IMR-90 (cell line): Measurements from ENCODE around the gene ITPR2. TPM values are rescaled to one million over a fixed set of nuclear protein-coding genes. Genes with fewer than 3 reads are reported as not detected.

Source experiments
- ATAC-seq: fragments of 200-7000 bp; cut with Tn5 transposase; 2 replicates; pipeline ENCODE4 v1.9.1; 2020; ENCODE audit warnings: low read depth, mild to moderate bottlenecking, moderate library complexity
- BruUV-seq: library from RNA; stranded (reverse); fragments of 400-500 nt; replicated peaks from 2 replicates; lab custom pipeline; 2021; lab: Mats Ljungman, UMichigan
- CTCF ChIA-PET: fragments of 300-600 bp; formaldehyde crosslinking; extraction: SDS; loops from one replicate; lab custom pipeline; 2021; ENCODE audit warnings: antibody characterized with exemption; lab: Yijun Ruan, JAX
- POLR2A ChIA-PET: fragments of 300-600 bp; sonication (Branson Sonifier 250); formaldehyde crosslinking; loops from one replicate; lab custom pipeline; 2022; ENCODE audit warnings: antibody characterized with exemption; ENCODE audit not compliant: unreplicated experiment; lab: Charles Lee
- DNase-seq: peaks from one replicate; pipeline ENCODE4 v3.0.0; 2013
- H2AFZ ChIP-seq: replicated peaks from 2 replicates; pipeline ENCODE3; 2013; ENCODE audit warnings: low read length, mild to moderate bottlenecking; ENCODE audit not compliant: poor library complexity
- H2AK5ac ChIP-seq: 2 replicates; pipeline ENCODE4 v1.6.1; 2013; ENCODE audit warnings: low read depth, low read length, inconsistent platforms
- H2AK9ac ChIP-seq: replicated peaks from 2 replicates; pipeline ENCODE3; 2013; ENCODE audit warnings: mild to moderate bottlenecking, low read depth, low read length, moderate library complexity; ENCODE audit not compliant: poor library complexity
- H2BK120ac ChIP-seq: 2 replicates; pipeline ENCODE4 v1.6.1; 2013; ENCODE audit warnings: low read depth, low read length, inconsistent platforms
- H2BK15ac ChIP-seq: 3 replicates; pipeline ENCODE4 v1.6.1; 2013; ENCODE audit warnings: low read depth, low read length, inconsistent platforms
- H2BK20ac ChIP-seq: 2 replicates; pipeline ENCODE4 v1.6.1; 2013; ENCODE audit warnings: low read depth, mild to moderate bottlenecking, inconsistent platforms, low read length, moderate library complexity
- H2BK5ac ChIP-seq: 2 replicates; pipeline ENCODE4 v1.6.1; 2013; ENCODE audit warnings: mild to moderate bottlenecking, low read depth, low read length, inconsistent platforms; ENCODE audit not compliant: poor library complexity, severe bottlenecking
- H3K14ac ChIP-seq: replicated peaks from 2 replicates; pipeline ENCODE4 v1.6.1; 2013; ENCODE audit warnings: low read depth, low read length, inconsistent platforms
- H3K18ac ChIP-seq: 2 replicates; pipeline ENCODE4 v1.6.1; 2013; ENCODE audit warnings: low read depth, low read length, control low read depth
- H3K23ac ChIP-seq: 2 replicates; pipeline ENCODE4 v1.6.1; 2013; ENCODE audit warnings: low read depth, low read length, inconsistent platforms
- H3K27ac ChIP-seq: 2 replicates; pipeline ENCODE4 v1.5.1; 2013; ENCODE audit warnings: mild to moderate bottlenecking, control low read depth, low read length; ENCODE audit not compliant: insufficient read depth
- H3K27me3 ChIP-seq: 2 replicates; pipeline ENCODE4 v1.6.1; 2013; ENCODE audit warnings: low read length; ENCODE audit not compliant: control insufficient read depth, insufficient read depth
- H3K36me3 ChIP-seq: 2 replicates; pipeline ENCODE4 v1.6.1; 2013; ENCODE audit warnings: low read length, mixed read lengths; ENCODE audit not compliant: control insufficient read depth, insufficient read depth
- H3K4ac ChIP-seq: 2 replicates; pipeline ENCODE4 v1.6.1; 2013; ENCODE audit warnings: low read depth, low read length, inconsistent platforms
- H3K4me1 ChIP-seq: 2 replicates; pipeline ENCODE4 v1.6.1; 2013; ENCODE audit warnings: low read length, mixed read lengths; ENCODE audit not compliant: control insufficient read depth, insufficient read depth
- H3K4me2 ChIP-seq: 2 replicates; pipeline ENCODE4 v1.6.1; 2013; ENCODE audit warnings: low read depth, mild to moderate bottlenecking, control low read depth, low read length, moderate library complexity
- H3K4me3 ChIP-seq: 2 replicates; pipeline ENCODE4 v1.5.1; 2013; ENCODE audit warnings: low read depth, mild to moderate bottlenecking, control low read depth, low read length, moderate library complexity; ENCODE audit not compliant: insufficient read depth
- H3K56ac ChIP-seq: 2 replicates; pipeline ENCODE4 v1.6.1; 2013; ENCODE audit warnings: low read length, inconsistent platforms; ENCODE audit not compliant: insufficient read depth; ENCODE audit errors: extremely low read depth
- H3K79me1 ChIP-seq, 2 experiments: 2 replicates each; pipeline ENCODE4 v1.6.1; 2013; ENCODE audit warnings: low read length in 2 of 2, inconsistent platforms in 1 of 2, low read depth in 1 of 2
- H3K9ac ChIP-seq: 2 replicates; pipeline ENCODE4 v1.6.1; 2013; ENCODE audit warnings: low read depth, low read length, control low read depth
- H3K9me1 ChIP-seq: 2 replicates; pipeline ENCODE4 v1.6.1; 2013; ENCODE audit warnings: low read length, inconsistent platforms; ENCODE audit not compliant: insufficient read depth
- H3K9me3 ChIP-seq: 2 replicates; pipeline ENCODE4 v1.6.1; 2013; ENCODE audit warnings: low read length; ENCODE audit not compliant: control insufficient read depth, insufficient read depth
- H4K20me1 ChIP-seq: 2 replicates; pipeline ENCODE4 v1.6.1; 2013; ENCODE audit warnings: low read length, inconsistent platforms; ENCODE audit not compliant: insufficient read depth
- H4K5ac ChIP-seq: 2 replicates; pipeline ENCODE4 v1.6.1; 2013; ENCODE audit warnings: mild to moderate bottlenecking, low read depth, low read length, control low read depth
- H4K8ac ChIP-seq, 2 experiments: 2 replicates each; pipeline ENCODE4 v1.6.1; 2013; ENCODE audit warnings: low read depth in 2 of 2, low read length in 2 of 2, control low read depth in 1 of 2, inconsistent platforms in 1 of 2
- H4K91ac ChIP-seq: 2 replicates; pipeline ENCODE4 v1.6.1; 2013; ENCODE audit warnings: low read depth, low read length, inconsistent platforms; ENCODE audit not compliant: insufficient read depth
- BHLHE40 ChIP-seq: fragments of 150-350 bp; IDR thresholded peaks from 2 replicates; pipeline ENCODE4 v1.6.1; 2016; ENCODE audit warnings: mild to moderate bottlenecking, low read depth, low read length
- CEBPB ChIP-seq: IDR thresholded peaks from 2 replicates; pipeline ENCODE4 v1.6.1; 2012; ENCODE audit warnings: low read depth, low read length, improper control_type of control experiment
- CHD1 ChIP-seq: IDR thresholded peaks from 2 replicates; pipeline ENCODE4 v1.6.1; 2012; ENCODE audit warnings: low read depth, low read length, improper control_type of control experiment
- ELK1 ChIP-seq: fragments of 150-350 bp; IDR thresholded peaks from 2 replicates; pipeline ENCODE4 v1.6.1; 2016; ENCODE audit warnings: low read depth, mild to moderate bottlenecking, low read length, moderate library complexity, borderline replicate concordance
- FOS ChIP-seq: fragments of 150-350 bp; IDR thresholded peaks from 2 replicates; pipeline ENCODE4 v1.6.1; 2016; ENCODE audit warnings: low read depth, low read length
- MAFK ChIP-seq: IDR thresholded peaks from 2 replicates; pipeline ENCODE4 v1.6.1; 2012; ENCODE audit warnings: low read depth, low read length, improper control_type of control experiment
- MAZ ChIP-seq: IDR thresholded peaks from 2 replicates; pipeline ENCODE4 v1.6.1; 2012; ENCODE audit warnings: low read depth, mild to moderate bottlenecking, low read length, improper control_type of control experiment, moderate library complexity, borderline replicate concordance
- MXI1 ChIP-seq: IDR thresholded peaks from 2 replicates; pipeline ENCODE4 v1.6.1; 2012; ENCODE audit warnings: low read depth, mild to moderate bottlenecking, low read length, moderate library complexity, borderline replicate concordance
- NFE2L2 ChIP-seq: fragments of 150-350 bp; IDR thresholded peaks from 2 replicates; pipeline ENCODE4 v1.6.1; 2016; ENCODE audit warnings: low read depth, mild to moderate bottlenecking, low read length
- POLR2A ChIP-seq: IDR thresholded peaks from 2 replicates; pipeline ENCODE4 v1.6.1; 2012; ENCODE audit warnings: mild to moderate bottlenecking, low read depth, low read length
- RAD21 ChIP-seq: IDR thresholded peaks from 2 replicates; pipeline ENCODE4 v1.6.1; 2012; ENCODE audit warnings: low read length, improper control_type of control experiment
- RCOR1 ChIP-seq: IDR thresholded peaks from 2 replicates; pipeline ENCODE4 v1.6.1; 2012; ENCODE audit warnings: mild to moderate bottlenecking, low read length, improper control_type of control experiment; ENCODE audit not compliant: insufficient replicate concordance
- RFX5 ChIP-seq: IDR thresholded peaks from 2 replicates; pipeline ENCODE4 v1.8.0; 2012; ENCODE audit warnings: low read depth, mild to moderate bottlenecking, low read length, moderate library complexity
- SMC3 ChIP-seq: fragments of 150-350 bp; IDR thresholded peaks from 2 replicates; pipeline ENCODE4 v1.6.1; 2016; ENCODE audit warnings: low read depth, mild to moderate bottlenecking, antibody characterized with exemption, low read length, moderate library complexity
- USF2 ChIP-seq: fragments of 150-350 bp; IDR thresholded peaks from 2 replicates; pipeline ENCODE4 v1.6.1; 2017; ENCODE audit warnings: mild to moderate bottlenecking, antibody characterized with exemption, low read length, low read depth
- WGBS, 2 experiments: methylation state at CpG; one replicate each; pipeline versions ENCODE4 v1.1.5 to v1.1.7; 2013; ENCODE audit warnings: missing lambda C conversion rate in 2 of 2; ENCODE audit not compliant: insufficient read length in 1 of 2; ENCODE audit errors: extremely low coverage in 2 of 2; 5-methylcytosine and 5-hydroxymethylcytosine counted together
- dilution Hi-C: fragments of 300-500 bp; cut with HindIII; formaldehyde crosslinking; loops from one replicate; pipeline ENCODE4 v1.14.3; 2018; ENCODE audit warnings: low sequenced_read_pairs; ENCODE audit not compliant: unreplicated experiment
- in situ Hi-C: fragments of 300-500 bp; cut with MboI; formaldehyde crosslinking; loops from 3 replicates; pipeline ENCODE4 v1.14.3; 2019; ENCODE audit warnings: low sequenced_read_pairs, inconsistent platforms, mixed read lengths
- intact Hi-C: fragments of 100-400 bp; cut with micrococcal nuclease; formaldehyde crosslinking; loops from 2 replicates; pipeline ENCODE4 v1.10.0; 2022
- polyA plus RNA-seq, 3 experiments: library from polyadenylated mRNA; depleted of rRNA; stranded (reverse); fragments of >200 nt; gene quantifications; 2 replicates each; pipeline ENCODE4 v1.2.3, GENCODE V29; 2012; ENCODE audit warnings: low replicate concordance in 1 of 3
- total RNA-seq: library from RNA; depleted of rRNA; stranded (reverse); fragments of >200 nt; gene quantifications from 2 replicates; pipeline ENCODE4 v1.2.3, GENCODE V29; 2012

ITPR2 gene
- total and polyA plus RNA-seq, 2 of the 4 experiments (the other 2 are of a cell fraction) = 1.2 to 9.0 TPM

GRCh38 chr12:26691234-26691970, 141.6 kb downstream of the ITPR2 start:
- Histone ChIP-seq H4K20me1 (no peaks in the 10 kb centered on the region), H2BK5ac (peak overlapping the region; percentile 68), H2BK20ac (peak overlapping the region; percentile 70; the same call in 1 of the 2 replicates), H3K9me1 (peaks cover 7% of the 10 kb centered on the region; the same call in 1 of the 2 replicates), H2BK15ac (peak overlapping the region; percentile 82; the same call in 2 of the 3 replicates), H4K8ac (peak overlapping the region in 1 of 2 experiments; percentile 43; a peak in 1 of 4 replicates), H3K4ac (peak overlapping the region; percentile 32; the same call in 1 of the 2 replicates), H3K4me2 (peak overlapping the region; percentile 65), H3K36me3 (no peaks in the 10 kb centered on the region), H2AFZ (no peak overlapping the region), H3K27me3 (no peaks in the 10 kb centered on the region), H3K56ac (no peak overlapping the region), H3K27ac (no peak overlapping the region), H3K4me1 (peaks cover 8% of the 10 kb centered on the region), H3K9me3 (no peaks in the 10 kb centered on the region), H2AK5ac (no peak overlapping the region), H3K9ac (no peak overlapping the region), H2BK120ac (peak overlapping the region; percentile 64), H3K23ac (no peak overlapping the region), H3K14ac (peak overlapping the region; percentile 18), H2AK9ac (no peak overlapping the region), H3K79me1 (no peaks in the 10 kb centered on the region), H3K18ac (no peak overlapping the region; the same call in 1 of the 2 replicates), H4K91ac (peak overlapping the region; percentile 43; the same call in 1 of the 2 replicates), H3K4me3 (no peak overlapping the region), H4K5ac (no peak overlapping the region)
- CTCF ChIA-PET = interaction anchor here (1.0 to 1.3 kb wide), 2 partner anchors 11 to 32 kb away, joined by 3 to 4 read pairs; no protein-coding TSS in a partner anchor
- POLR2A ChIA-PET = no interaction called here
- in situ Hi-C loops (no loop called here), intact Hi-C loops (no loop called here), dilution Hi-C loops (no loop called here)
- TF ChIP-seq RCOR1 = peak; percentile 69
- 0 out of 2 replicates have a peak, but pooled peaks have one; percentile 1 for TF ChIP-seq RAD21
- no peak for TF ChIP-seq USF2
- no peak for TF ChIP-seq ELK1
- peak; percentile 87 for TF ChIP-seq MXI1
- peak; percentile 85 for TF ChIP-seq MAFK
- TF ChIP-seq SMC3 = peak; percentile 8; the same call in 1 of the 2 replicates
- no peak for TF ChIP-seq POLR2A
- peak; percentile 99 for TF ChIP-seq FOS
- TF ChIP-seq RFX5 = no peak; the same call in 1 of the 2 replicates
- TF ChIP-seq NFE2L2 = peak; percentile 88
- TF ChIP-seq MAZ = no peak; the same call in 1 of the 2 replicates
- no peak for TF ChIP-seq CHD1
- TF ChIP-seq CEBPB = peak; percentile 73
- peak; percentile 90 for TF ChIP-seq BHLHE40
- 41% methylated on average over 8 of the region's 15 CpGs; no CpG with 5 or more reads in 1 of the 2 experiments for WGBS, 2 experiments
- ATAC-seq = peak; percentile 97
- DNase-seq = peak; percentile 99
- BruUV-seq = no TSS peak
